ENCODE results near the gene PPP6R2. TPM values are rescaled to one million over a fixed set of nuclear protein-coding genes. Genes with fewer than 3 reads are reported as not detected.
A peak's percentile ranks its signal among the peaks of the same experiment; 100 is the strongest.

PPP6R2 gene
- total and polyA plus RNA-seq, 2 of the 8 experiments (the other 6 are each of a cell fraction or from before 2014, with no cell fraction given): 25.0 to 32.2 TPM

DNA sequence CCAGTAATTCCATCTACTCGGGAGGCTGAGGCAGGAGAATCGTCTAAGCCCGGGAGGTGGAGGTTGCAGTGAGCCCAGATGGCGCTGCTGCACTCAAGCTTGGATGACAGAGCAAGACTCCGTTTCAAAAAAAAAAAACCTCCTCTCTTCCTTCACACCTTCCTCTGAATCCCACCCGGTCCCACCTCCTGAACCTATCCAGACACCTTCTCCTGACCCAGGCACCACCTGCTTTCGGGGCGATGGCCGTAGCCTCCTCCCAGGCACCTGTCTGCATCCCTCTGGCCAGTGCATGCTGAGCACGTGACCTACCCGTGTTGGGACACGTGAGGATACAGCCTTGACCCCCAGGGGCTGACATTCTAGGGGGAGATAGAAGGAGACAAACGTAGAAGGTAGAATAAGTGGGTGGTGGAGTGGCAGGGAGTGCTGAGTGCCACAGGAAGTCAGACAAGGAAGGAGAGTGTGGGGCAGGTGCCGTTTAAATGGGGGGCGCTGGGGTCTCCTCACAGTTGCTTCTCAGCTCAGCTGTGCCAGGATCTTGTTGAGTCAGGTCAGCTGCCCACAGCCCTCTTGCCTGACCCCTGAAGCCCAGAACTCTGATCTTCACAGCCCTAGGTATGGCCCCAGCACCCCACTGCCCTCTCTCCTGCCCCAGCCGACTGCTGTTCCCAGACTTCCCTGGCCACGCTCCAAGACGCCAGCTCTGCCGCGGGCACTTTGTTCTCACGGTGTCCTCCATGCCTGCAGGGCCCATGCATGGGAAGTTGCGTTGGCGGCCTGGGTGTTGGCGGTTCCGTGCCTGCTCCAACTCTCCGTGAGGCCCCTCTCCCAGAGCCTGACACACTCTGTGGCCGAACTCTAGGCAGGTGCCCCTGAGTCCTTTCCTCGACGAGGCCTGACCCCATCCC, 142.3 kb downstream of the PPP6R2 start:
- ChIA-PET CTCF (ENCODE audit: partially characterized antibody) (interaction anchor here (0.7 to 5.6 kb wide), 9 partner anchors 11 to 1158 kb away, joined by 3 to 54 read pairs (median 3); no protein-coding TSS in a partner anchor), POLR2A (ENCODE audit: partially characterized antibody) (interaction anchor here (1.5 to 4.8 kb wide), 7 partner anchors 9 to 20 kb away, joined by 3 to 21 read pairs (median 17); no protein-coding TSS in a partner anchor)
- Histone ChIP-seq H2BK20ac (ENCODE audit: low read length) (no peak overlapping the region), H4K5ac (ENCODE audit: insufficient read length, low read depth, low read length) (no peak overlapping the region), H3K14ac (ENCODE audit: insufficient read length) (no peak overlapping the region), H3K27ac (ENCODE audit: low read depth, low read length) (no peak overlapping the region), H3K4ac (replicated peaks; ENCODE audit: insufficient read length, low read depth, low read length) (no peak overlapping the region), H3K9me3 (ENCODE audit: insufficient read depth in 2 of 2, low read depth in 1 of 2, low read length in 1 of 2) (no peaks in the 10 kb centered on the region), H4K8ac (ENCODE audit: extremely low read depth, insufficient read depth, low read length) (peak overlapping the region; percentile 92), H3K18ac (ENCODE audit: extremely low read depth, low read length) (no peak overlapping the region), H2BK15ac (ENCODE audit: low read length) (no peak overlapping the region), H3K23me2 (ENCODE audit: low read depth, low read length) (peaks cover 4% of the 10 kb centered on the region; the same call in 1 of the 2 replicates), H3K36me3 (ENCODE audit: control insufficient read depth in 2 of 4, insufficient read depth in 4 of 4, low read length in 3 of 4) (0 out of 8 replicates have a peak, but pooled peaks cover 0 to 2% (median 0%) of the 10 kb centered on the region in 4 experiments), H2AK5ac (ENCODE audit: low read depth, low read length) (no peak overlapping the region), H4K91ac (replicated peaks; ENCODE audit: insufficient read length, low read length) (no peak overlapping the region), H3K4me3 (ENCODE audit: extremely low read depth in 1 of 4, insufficient read depth in 2 of 4, low read depth in 3 of 4, low read length in 4 of 4) (no peak overlapping the region), H3K9ac (replicated peaks in 1 of 4; ENCODE audit: extremely low read depth in 1 of 4, low read depth in 3 of 4, low read length in 3 of 4) (no peak overlapping the region), H3K23ac (ENCODE audit: insufficient read length) (no peak overlapping the region), H3K4me1 (replicated peaks in 1 of 4; ENCODE audit: control insufficient read depth in 3 of 4, insufficient read depth in 4 of 4, low read length in 3 of 4) (peaks cover 0 to 5% (median 0%) of the 10 kb centered on the region in 4 experiments; a peak in 3 of 7 replicates), H2BK120ac (replicated peaks; ENCODE audit: low read depth, low read length) (no peak overlapping the region), H4K20me1 (replicated peaks in 1 of 2; ENCODE audit: control insufficient read depth in 1 of 2, insufficient read depth in 2 of 2, low read length in 2 of 2) (peaks cover 0 to 3% of the 10 kb centered on the region in 2 experiments), H2AFZ (ENCODE audit: low read length) (no peak overlapping the region), H2BK12ac (ENCODE audit: low read depth, low read length) (no peak overlapping the region), H3K4me2 (ENCODE audit: insufficient read depth in 1 of 2, low read depth in 2 of 2, low read length in 2 of 2) (no peak overlapping the region), H3K79me1 (ENCODE audit: low read depth, low read length) (no peaks in the 10 kb centered on the region), H3K56ac (replicated peaks; ENCODE audit: insufficient read length, low read depth, low read length) (no peak overlapping the region), H3K79me2 (ENCODE audit: control insufficient read depth in 1 of 2, insufficient read depth in 2 of 2, low read length in 2 of 2) (no peaks in the 10 kb centered on the region), H3K27me3 (replicated peaks in 1 of 4; ENCODE audit: control insufficient read depth in 3 of 4, extremely low read depth in 1 of 4, insufficient read depth in 3 of 4, low read length in 3 of 4) (peaks cover 0 to 7% (median 4%) of the 10 kb centered on the region in 4 experiments; a peak in 5 of 7 replicates), H2BK5ac (ENCODE audit: low read depth, low read length) (no peak overlapping the region)
- FAIRE-seq (no peak), DNase-seq (ENCODE audit: low read depth in 1 of 2, low spot score in 2 of 2) (no peak)
- TF ChIP-seq, protein P1, sequence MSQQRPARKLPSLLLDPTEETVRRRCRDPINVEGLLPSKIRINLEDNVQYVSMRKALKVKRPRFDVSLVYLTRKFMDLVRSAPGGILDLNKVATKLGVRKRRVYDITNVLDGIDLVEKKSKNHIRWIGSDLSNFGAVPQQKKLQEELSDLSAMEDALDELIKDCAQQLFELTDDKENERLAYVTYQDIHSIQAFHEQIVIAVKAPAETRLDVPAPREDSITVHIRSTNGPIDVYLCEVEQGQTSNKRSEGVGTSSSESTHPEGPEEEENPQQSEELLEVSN (IDR thresholded peaks at IDR 0.05): peak; percentile 78
- TF ChIP-seq, protein P2, sequence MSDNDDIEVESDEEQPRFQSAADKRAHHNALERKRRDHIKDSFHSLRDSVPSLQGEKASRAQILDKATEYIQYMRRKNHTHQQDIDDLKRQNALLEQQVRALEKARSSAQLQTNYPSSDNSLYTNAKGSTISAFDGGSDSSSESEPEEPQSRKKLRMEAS (IDR thresholded peaks at IDR 0.05): peak; percentile 58; the same call in 1 of the 2 replicates
- no peak for TF ChIP-seq YY1 (IDR thresholded peaks at IDR 0.05; ENCODE audit: low read depth, low read length)
- 87% methylated on average over 29 of the region's 29 CpGs; no CpG with 5 or more reads in 1 of the 2 experiments for WGBS, 2 experiments (ENCODE audit: extremely low coverage in 1 of 2, insufficient coverage in 1 of 2, insufficient read length in 1 of 2, insufficient replicate concordance in 2 of 2, low coverage in 1 of 2, low lambda C conversion rate in 2 of 2, missing lambda C conversion rate in 1 of 2)
